Measurements from ENCODE around the gene OR8B8.

OR8B8 gene

DNA sequence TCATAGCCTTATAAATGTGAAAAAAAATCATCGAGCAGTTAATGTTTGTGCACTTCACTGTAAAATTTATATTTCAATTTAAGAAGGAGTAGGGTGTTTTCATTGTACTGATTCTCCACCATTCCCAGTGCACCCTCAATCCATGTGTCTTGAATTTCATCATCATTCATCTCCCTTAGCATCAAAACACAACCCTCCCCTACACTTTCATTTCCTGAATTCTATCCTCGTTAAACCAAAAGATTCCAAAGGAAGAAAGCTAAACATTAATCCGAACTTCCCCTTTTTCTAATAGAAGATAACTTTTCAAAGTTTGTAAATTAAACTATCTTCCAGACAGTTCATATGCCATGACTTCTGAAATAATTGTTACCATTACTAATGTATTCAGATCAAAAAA lies 34.1 kb upstream of the OR8B8 start:
- POLR2A ChIA-PET = no interaction called here
- H3K4me3 ChIP-seq (ENCODE audit: low read depth, low read length) = no peak overlapping the region
- CTCF ChIA-PET = no interaction called here
- TF ChIP-seq, protein P1, sequence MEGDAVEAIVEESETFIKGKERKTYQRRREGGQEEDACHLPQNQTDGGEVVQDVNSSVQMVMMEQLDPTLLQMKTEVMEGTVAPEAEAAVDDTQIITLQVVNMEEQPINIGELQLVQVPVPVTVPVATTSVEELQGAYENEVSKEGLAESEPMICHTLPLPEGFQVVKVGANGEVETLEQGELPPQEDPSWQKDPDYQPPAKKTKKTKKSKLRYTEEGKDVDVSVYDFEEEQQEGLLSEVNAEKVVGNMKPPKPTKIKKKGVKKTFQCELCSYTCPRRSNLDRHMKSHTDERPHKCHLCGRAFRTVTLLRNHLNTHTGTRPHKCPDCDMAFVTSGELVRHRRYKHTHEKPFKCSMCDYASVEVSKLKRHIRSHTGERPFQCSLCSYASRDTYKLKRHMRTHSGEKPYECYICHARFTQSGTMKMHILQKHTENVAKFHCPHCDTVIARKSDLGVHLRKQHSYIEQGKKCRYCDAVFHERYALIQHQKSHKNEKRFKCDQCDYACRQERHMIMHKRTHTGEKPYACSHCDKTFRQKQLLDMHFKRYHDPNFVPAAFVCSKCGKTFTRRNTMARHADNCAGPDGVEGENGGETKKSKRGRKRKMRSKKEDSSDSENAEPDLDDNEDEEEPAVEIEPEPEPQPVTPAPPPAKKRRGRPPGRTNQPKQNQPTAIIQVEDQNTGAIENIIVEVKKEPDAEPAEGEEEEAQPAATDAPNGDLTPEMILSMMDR (IDR thresholded peaks at IDR 0.05; ENCODE audit: insufficient read depth, low read length, missing control alignments) = no peak
- no peak for DNase-seq (ENCODE audit: low read depth, low spot score)

DNA sequence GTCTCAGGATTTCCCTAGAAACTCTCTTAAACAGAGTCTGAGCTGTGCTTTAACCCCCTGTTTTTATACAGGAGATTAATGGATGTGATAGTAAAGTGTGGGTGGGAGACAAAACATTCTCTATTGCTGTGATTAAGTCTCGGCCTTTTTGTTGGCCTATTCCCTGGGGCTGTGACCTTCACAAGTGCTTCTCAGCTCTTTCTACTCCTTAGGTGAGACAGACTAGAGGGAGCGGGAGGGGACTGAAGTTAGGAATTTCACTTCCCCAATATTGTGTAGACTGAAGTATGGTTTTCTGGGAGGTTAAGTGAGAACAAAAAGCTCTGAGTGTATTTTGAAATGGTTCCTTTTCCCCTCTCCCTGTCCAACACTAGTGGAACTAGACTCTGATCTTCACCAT lies 29.8 kb upstream of the OR8B8 start:
- DNase-seq (ENCODE audit: low read depth, low spot score) = no peak
- TF ChIP-seq, protein P1 (IDR thresholded peaks at IDR 0.05; ENCODE audit: insufficient read depth, low read length, missing control alignments) = no peak
- POLR2A ChIA-PET = no interaction called here
- CTCF ChIA-PET = interaction anchor here (2.9 kb wide), 1 partner anchor 73 kb away, joined by 8 read pairs; no protein-coding TSS in a partner anchor
- H3K4me3 ChIP-seq (ENCODE audit: low read depth, low read length) = no peak overlapping the region

DNA sequence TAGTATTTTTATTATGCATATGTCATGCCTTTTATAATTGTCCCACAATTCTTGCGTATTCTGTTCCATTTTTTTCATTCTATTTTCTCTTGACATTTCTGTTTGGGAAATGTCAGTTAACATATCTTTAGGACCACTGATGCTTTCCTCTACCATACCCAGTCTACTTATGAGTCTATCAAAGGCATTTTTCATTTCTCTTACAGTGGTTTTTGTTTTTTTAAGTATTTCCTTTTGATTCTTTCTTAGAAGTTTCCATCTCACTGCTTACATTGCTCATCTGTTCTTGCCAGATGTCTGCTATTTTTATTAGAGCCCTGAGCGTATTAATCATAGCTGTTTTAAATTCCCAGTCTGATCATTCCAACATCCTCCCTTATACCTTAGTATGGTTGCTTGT lies 29.3 kb upstream of the OR8B8 start:
- H3K4me3 ChIP-seq (ENCODE audit: low read depth, low read length) = no peak overlapping the region
- CTCF ChIA-PET = interaction anchor here (2.9 kb wide), 1 partner anchor 73 kb away, joined by 8 read pairs; no protein-coding TSS in a partner anchor
- POLR2A ChIA-PET = no interaction called here
- TF ChIP-seq, protein P1 (IDR thresholded peaks at IDR 0.05; ENCODE audit: insufficient read depth, low read length, missing control alignments) = no peak
- no peak for DNase-seq (ENCODE audit: low read depth, low spot score)

DNA sequence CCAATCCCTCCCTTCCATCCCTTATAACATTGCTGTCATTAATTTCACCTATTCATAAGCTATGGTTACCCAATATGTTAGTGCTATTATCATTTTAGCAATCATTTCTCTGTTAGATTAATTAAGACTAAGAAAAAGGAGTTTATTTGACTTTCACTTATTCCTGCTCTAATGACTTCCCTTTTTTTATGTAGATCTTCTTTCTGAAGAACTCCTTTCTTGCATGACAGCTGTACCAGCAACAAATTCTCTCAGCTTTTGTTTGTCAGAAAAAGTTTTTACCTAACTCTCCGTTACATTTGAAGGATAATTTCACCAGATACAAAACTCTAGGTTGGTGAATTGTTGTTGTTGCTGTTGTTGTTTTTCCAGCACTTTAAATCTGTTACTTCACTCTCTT lies 28.6 kb upstream of the OR8B8 start:
- ChIA-PET POLR2A (no interaction called here), CTCF (no interaction called here)
- no peak for DNase-seq (ENCODE audit: low read depth, low spot score)
- TF ChIP-seq, protein P1 (IDR thresholded peaks at IDR 0.05; ENCODE audit: insufficient read depth, low read length, missing control alignments) = no peak
- H3K4me3 ChIP-seq (ENCODE audit: low read depth, low read length) = no peak overlapping the region

DNA sequence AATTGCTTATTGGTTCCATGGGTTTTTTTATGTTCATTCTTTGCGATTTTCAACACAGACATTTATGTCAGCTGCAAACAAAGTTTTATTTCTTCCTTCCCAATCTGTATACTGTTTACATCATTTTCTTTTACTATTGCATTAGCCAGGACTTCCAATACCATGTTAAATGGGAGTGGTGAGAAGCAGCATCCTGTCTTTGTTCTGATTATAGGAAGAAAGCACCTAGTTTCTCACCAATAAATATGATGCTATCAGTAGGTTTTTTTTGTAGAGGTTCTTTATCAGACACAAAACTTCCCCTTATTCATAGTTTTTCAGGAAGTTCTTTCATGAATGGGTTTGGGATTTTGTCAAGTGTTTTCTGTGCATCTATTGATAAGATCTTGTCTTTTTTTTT lies 28.0 kb upstream of the OR8B8 start:
- no peak for DNase-seq (ENCODE audit: low read depth, low spot score)
- CTCF ChIA-PET = no interaction called here
- POLR2A ChIA-PET = no interaction called here
- TF ChIP-seq, protein P1 (IDR thresholded peaks at IDR 0.05; ENCODE audit: insufficient read depth, low read length, missing control alignments) = no peak
- H3K4me3 ChIP-seq (ENCODE audit: low read depth, low read length) = no peak overlapping the region

DNA sequence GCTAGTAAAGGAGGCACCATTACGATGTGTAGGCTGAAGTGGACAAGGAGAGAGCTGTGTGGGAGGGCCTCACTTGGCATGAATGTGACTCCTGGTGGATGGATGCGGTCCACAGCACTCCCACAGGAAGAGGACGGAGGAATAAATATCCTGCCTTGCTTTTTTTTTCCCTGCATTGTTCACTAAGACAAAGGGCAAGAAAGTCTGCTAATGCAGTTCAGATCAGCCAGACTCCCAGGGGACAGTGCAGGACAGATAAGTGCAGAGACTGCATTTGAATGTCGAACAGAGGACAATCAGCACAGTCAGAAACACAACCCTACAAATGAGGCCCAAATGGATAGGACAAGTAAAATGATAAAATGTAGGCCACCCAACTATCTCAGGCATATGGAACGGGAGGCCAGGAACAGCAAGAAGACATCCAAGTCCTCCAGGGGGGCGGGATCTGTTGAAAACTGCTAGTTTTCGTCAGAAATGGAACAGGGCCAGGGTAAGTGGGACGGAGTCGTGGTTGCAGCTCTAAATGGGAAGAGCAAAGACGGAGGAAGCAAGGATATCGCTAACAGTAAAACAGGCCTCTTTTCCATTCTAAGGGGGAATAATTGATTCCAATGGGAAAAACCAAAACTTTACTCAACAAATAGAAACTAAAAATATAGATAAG lies 25.2 kb upstream of the OR8B8 start:
- POLR2A ChIA-PET = no interaction called here
- no peak overlapping the region for H3K4me3 ChIP-seq (ENCODE audit: low read depth, low read length)
- CTCF ChIA-PET = no interaction called here
- TF ChIP-seq, protein P1 (IDR thresholded peaks at IDR 0.05; ENCODE audit: insufficient read depth, low read length, missing control alignments) = no peak
- no peak for DNase-seq (ENCODE audit: low read depth, low spot score)
